GM19467 (cell line): ENCODE results near the gene ERBB4.

Experiments used
- ATAC-seq: cut with Tn5 transposase; IDR thresholded peaks from one replicate; pipeline ENCODE4 v1.9.1; 2021; ENCODE audit warnings: mild to moderate bottlenecking, moderate library complexity; ENCODE audit not compliant: unreplicated experiment

The ERBB4 gene

GRCh38 chr2:212367431-212367830 lies 171.2 kb downstream of the ERBB4 start:
- no peak for ATAC-seq

GRCh38 chr2:212364112-212364985 lies 174.3 kb downstream of the ERBB4 start:
- no peak for ATAC-seq

GRCh38 chr2:212361174-212361756 lies 177.3 kb downstream of the ERBB4 start:
- ATAC-seq = no peak

GRCh38 chr2:212360068-212360460 lies 178.5 kb downstream of the ERBB4 start:
- no peak for ATAC-seq

GRCh38 chr2:212359425-212360067 lies 179.1 kb downstream of the ERBB4 start:
- no peak for ATAC-seq

GRCh38 chr2:212357606-212358005 lies 181.0 kb downstream of the ERBB4 start:
- ATAC-seq = no peak

GRCh38 chr2:212354382-212354781 lies 184.2 kb downstream of the ERBB4 start:
- no peak for ATAC-seq

- no peak for ATAC-seq
Observed at GRCh38 chr2:212348501-212348900, 190.1 kb downstream of the ERBB4 start.

GRCh38 chr2:212346865-212347264 lies 191.7 kb downstream of the ERBB4 start:
- no peak for ATAC-seq

GRCh38 chr2:212345966-212346365 lies 192.6 kb downstream of the ERBB4 start:
- ATAC-seq = no peak

GRCh38 chr2:212344131-212344530 lies 194.5 kb downstream of the ERBB4 start:
- ATAC-seq = no peak

GRCh38 chr2:212343167-212343566 lies 195.4 kb downstream of the ERBB4 start:
- no peak for ATAC-seq

GRCh38 chr2:212337486-212338343 lies 200.9 kb downstream of the ERBB4 start:
- ATAC-seq = no peak

GRCh38 chr2:212337036-212337435 lies 201.6 kb downstream of the ERBB4 start:
- no peak for ATAC-seq

- no peak for ATAC-seq
Observed at GRCh38 chr2:212330263-212330662, 208.3 kb downstream of the ERBB4 start.

- ATAC-seq = no peak
Observed at GRCh38 chr2:212328712-212329496, 209.7 kb downstream of the ERBB4 start.

GRCh38 chr2:212328136-212328535 lies 210.5 kb downstream of the ERBB4 start:
- ATAC-seq = no peak

GRCh38 chr2:212327171-212327809 lies 211.3 kb downstream of the ERBB4 start:
- ATAC-seq = no peak

- no peak for ATAC-seq
Observed at GRCh38 chr2:212318636-212319035, 220.0 kb downstream of the ERBB4 start.

GRCh38 chr2:212314680-212315079 lies 223.9 kb downstream of the ERBB4 start:
- no peak for ATAC-seq
